Coronary artery (tissue), 2 donors: ENCODE data around the gene KCNK6.

ENCODE experiments used
- DNase-seq: peaks from one replicate; pipeline ENCODE4 v3.0.0-alpha.2; 2017; ENCODE audit warnings: low spot score
- H3K27ac ChIP-seq, 2 donors: fragments of 200-600 bp; sonication (generic); one replicate each; pipeline ENCODE4 v1.5.1; 2016 to 2019
- H3K4me3 ChIP-seq: fragments of 200-600 bp; sonication (generic); 2 replicates; pipeline ENCODE4 v1.5.1; 2016; ENCODE audit warnings: mild to moderate bottlenecking, moderate library complexity
- TF ChIP-seq, protein P1 (sequence below): fragments of 200-600 bp; sonication (generic); IDR thresholded peaks from one replicate; pipeline ENCODE4 v1.5.1; 2019; ENCODE audit warnings: antibody characterized with exemption

KCNK6 gene

DNA sequence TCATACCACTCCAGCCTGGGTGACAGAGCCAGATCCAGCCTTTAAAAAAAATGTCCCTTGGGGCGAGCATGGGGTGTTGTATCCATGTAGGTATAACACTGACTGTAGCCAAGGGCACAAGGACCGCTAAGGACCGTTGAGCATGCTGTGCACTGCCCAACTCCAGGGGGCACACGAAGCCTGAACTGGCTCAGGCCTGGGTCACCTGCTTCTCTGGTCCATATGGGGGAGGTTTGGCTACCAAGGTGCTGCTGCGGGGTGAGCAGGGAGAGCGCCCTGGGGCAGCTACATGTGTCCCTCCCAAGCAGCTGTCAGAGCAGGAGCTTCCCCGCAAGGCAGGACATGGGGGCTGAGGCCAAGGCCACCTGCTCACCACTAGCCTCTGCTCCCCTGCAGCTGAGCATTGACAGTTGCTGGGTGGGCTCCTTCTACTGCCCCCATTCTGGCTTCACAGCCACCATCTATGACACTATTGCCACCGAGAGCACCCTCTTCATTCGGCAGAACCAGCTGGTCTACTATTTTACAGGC, 32.3 kb downstream of the KCNK6 start:
- Histone ChIP-seq H3K4me3 (no peak overlapping the region), H3K27ac (no peak overlapping the region)
- TF ChIP-seq, protein P1, sequence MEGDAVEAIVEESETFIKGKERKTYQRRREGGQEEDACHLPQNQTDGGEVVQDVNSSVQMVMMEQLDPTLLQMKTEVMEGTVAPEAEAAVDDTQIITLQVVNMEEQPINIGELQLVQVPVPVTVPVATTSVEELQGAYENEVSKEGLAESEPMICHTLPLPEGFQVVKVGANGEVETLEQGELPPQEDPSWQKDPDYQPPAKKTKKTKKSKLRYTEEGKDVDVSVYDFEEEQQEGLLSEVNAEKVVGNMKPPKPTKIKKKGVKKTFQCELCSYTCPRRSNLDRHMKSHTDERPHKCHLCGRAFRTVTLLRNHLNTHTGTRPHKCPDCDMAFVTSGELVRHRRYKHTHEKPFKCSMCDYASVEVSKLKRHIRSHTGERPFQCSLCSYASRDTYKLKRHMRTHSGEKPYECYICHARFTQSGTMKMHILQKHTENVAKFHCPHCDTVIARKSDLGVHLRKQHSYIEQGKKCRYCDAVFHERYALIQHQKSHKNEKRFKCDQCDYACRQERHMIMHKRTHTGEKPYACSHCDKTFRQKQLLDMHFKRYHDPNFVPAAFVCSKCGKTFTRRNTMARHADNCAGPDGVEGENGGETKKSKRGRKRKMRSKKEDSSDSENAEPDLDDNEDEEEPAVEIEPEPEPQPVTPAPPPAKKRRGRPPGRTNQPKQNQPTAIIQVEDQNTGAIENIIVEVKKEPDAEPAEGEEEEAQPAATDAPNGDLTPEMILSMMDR: no peak
- no peak for DNase-seq

DNA sequence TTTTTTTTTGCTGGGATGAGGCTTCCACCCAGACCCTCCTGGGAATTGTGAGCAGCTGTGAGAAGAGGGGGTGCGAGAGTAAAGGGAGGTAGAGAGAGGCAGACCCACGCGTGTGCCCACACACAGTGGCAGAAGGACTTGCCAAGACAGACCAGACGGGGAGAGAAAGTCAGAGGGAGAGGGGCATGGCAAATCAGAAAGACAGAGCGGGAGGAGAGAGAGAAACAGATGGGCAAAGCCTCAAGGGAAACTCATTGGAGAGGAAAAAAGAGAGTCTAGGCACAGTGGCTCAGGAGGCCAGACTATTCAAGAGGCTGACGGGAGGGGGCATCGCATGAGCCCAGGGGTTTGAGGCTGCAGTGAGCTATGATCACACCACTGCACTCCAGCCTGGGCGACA, 33.0 kb downstream of the KCNK6 start:
- no peak overlapping the region for H3K4me3 ChIP-seq
- H3K27ac ChIP-seq: no peak overlapping the region
- DNase-seq: no peak
- TF ChIP-seq, protein P1: no peak

DNA sequence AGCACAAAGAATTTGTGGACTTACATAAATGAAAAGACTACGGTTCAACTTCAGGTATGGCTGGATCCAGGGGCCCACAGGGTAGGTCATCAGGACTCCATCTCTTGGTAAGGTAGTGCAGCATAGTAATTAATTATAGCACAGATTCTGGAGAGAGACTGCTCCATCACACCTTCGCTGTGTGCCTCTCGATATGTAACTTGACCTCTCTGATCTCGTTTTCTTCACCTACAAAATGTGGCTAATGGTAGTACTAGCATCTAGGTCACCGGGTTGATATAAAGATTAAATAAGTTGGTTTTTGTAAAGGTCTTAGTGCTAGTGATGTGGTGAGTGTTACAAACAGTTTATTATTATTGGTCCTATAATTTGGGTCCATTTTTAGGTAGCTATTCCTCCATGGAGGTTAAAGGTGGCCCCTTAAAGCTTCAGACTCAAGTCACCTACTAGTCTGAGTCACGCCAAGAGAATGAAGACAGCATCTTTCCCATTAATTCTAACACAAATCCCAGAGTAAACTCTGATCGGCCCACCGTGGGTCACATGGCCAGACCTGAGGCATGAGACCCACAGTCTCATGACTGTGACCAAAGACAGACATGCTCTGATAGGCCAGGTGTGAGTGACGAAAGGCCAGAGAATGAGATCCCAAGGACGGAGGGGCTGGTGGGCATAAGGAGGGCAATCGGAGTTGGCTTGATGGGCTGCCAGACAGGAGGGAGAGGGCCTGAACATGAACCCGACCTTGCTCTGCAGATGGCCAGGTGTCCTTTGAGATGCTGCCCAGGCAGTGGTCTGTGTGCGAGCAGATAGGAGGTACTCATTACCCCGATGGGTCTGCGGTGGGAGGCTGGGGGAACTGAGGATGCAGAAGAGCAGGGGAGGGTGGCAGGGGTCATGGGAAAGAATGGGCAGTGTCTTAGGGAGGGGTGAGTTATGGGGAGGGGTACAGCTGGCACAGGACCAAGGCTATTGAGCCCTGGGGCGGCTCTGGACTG, 36.4 kb downstream of the KCNK6 start:
- no peak overlapping the region for H3K27ac ChIP-seq
- TF ChIP-seq, protein P1: no peak
- H3K4me3 ChIP-seq: no peak overlapping the region
- no peak for DNase-seq

DNA sequence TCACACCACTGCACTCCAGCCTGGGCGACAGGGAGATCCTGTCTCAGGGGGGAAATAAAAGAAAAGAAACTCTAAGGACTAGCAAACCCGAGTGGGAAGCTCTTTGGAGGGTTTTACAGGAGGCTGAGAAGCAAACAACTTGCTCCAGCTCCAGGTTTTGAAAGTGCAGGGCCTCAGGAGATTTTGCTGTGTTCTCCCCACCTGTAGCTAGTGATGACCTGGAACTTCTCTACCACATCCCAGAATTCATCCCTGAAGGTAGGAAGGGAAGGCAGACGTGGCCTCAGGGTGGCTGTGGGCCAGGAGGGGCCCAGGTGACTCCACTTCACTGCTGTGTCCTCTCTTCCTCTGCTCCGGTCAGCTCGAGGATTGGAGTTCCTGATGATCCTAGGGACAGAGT, 38.4 kb downstream of the KCNK6 start:
- TF ChIP-seq, protein P1: no peak
- DNase-seq: no peak
- Histone ChIP-seq H3K4me3 (no peak overlapping the region), H3K27ac (no peak overlapping the region)

DNA sequence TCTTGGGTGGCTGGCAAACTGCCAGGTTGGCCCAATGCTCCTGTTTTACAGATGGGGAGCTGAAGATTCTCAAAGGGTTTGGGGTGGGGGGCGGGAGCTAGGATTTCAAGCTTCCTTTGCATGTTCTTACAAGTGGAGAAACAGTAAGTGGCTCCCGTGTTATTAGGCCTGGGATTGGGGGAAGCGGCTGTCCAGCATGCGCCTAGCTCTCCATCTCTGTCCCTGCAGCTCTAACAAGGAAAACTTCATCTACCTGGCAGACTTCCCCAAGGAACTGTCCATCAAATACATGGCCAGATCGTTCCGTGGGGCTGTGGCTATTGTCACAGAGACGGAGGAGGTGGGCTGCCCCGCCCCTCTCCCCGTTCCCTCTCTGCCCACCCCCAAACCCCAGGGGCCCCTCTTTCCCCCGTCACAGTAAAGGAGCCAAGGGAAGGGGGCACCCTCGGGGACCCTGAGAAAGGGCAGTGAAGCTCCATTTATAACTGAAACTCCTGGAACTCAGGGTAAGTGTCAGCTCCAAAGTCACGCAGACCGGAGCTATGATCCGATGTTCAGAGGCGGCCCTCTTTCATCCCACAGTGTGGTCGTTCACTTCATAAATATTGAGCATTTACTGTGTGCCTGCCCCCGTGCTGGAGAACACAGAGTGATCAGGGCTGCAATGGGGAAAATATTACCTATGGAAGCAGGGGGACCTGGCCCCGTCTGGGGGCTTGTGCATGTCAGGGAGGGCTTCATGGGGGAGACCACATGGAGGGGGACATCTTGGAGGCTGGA, 39.8 kb downstream of the KCNK6 start:
- no peak overlapping the region for H3K4me3 ChIP-seq
- no peak overlapping the region for H3K27ac ChIP-seq
- TF ChIP-seq, protein P1: no peak
- no peak for DNase-seq

DNA sequence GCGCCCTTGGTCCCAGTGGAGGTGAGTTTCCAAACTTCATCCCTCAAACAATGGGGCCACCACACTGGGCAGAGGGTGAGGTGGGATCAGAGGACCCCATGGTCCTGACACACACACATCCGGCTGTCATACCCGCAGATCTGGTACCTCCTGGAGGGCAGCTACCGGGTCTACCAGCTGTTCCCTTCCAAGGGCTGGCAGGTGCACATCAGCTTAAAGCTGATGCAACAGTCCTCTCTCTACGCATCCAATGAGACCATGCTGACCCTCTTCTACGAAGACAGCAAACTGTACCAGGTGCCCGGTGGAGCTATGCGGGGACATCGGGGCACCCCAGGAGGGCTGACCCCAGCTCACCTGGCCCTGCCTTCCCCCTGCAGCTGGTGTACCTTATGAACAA, 40.7 kb downstream of the KCNK6 start:
- Histone ChIP-seq H3K27ac (no peak overlapping the region), H3K4me3 (no peak overlapping the region)
- no peak for DNase-seq
- TF ChIP-seq, protein P1: no peak
